Keratinocyte (primary cell): Measurements from ENCODE around the gene VAMP1.

Experiments used
- EZH2 ChIP-seq: IDR thresholded peaks from one replicate; pipeline ENCODE4 v1.6.1; 2012; ENCODE audit warnings: inconsistent platforms, mild to moderate bottlenecking, low read length, moderate library complexity
- TF ChIP-seq, protein P1 (sequence below), 3 experiments: IDR thresholded peaks in 1 of 3; conservative IDR thresholded peaks in 1 of 3; optimal IDR thresholded peaks in 1 of 3; 2 replicates in 2 of 3; 3 replicates in 1 of 3; pipeline versions ENCODE3 to v1.5.1; 2011; ENCODE audit warnings: low read length in 3 of 3, mild to moderate bottlenecking in 3 of 3, moderate library complexity in 2 of 3, control low read depth in 1 of 3, inconsistent platforms in 1 of 3; ENCODE audit not compliant: insufficient read depth in 2 of 3; ENCODE audit errors: extremely low read depth in 1 of 3

DNA sequence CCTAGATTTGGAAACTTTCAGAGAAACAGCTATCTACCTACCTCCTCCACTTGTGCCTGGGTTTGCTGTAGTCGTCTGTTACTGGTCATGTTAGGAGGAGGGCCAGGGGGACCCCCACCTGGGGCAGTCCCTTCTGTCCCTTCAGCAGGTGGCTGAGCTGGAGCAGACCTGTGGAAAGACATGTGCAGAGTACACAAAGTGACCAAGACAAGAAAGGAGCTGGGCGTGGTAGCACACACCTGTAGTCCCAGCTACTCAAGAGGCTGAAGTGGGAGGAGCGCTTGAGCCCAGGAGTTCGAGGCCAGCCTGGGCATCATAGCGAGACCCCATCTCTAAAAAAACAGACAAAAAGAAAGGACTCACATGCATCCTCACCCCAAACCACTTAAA lies 4.3 kb downstream of the VAMP1 start:
- TF ChIP-seq, protein P1, sequence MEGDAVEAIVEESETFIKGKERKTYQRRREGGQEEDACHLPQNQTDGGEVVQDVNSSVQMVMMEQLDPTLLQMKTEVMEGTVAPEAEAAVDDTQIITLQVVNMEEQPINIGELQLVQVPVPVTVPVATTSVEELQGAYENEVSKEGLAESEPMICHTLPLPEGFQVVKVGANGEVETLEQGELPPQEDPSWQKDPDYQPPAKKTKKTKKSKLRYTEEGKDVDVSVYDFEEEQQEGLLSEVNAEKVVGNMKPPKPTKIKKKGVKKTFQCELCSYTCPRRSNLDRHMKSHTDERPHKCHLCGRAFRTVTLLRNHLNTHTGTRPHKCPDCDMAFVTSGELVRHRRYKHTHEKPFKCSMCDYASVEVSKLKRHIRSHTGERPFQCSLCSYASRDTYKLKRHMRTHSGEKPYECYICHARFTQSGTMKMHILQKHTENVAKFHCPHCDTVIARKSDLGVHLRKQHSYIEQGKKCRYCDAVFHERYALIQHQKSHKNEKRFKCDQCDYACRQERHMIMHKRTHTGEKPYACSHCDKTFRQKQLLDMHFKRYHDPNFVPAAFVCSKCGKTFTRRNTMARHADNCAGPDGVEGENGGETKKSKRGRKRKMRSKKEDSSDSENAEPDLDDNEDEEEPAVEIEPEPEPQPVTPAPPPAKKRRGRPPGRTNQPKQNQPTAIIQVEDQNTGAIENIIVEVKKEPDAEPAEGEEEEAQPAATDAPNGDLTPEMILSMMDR (optimal IDR thresholded peaks at IDR 0.05 in 1 of 3, IDR thresholded peaks at IDR 0.05 in 1 of 3, conservative IDR thresholded peaks at IDR 0.05 in 1 of 3; ENCODE audit: extremely low read depth in 1 of 3, insufficient read depth in 2 of 3, low read length in 3 of 3), result no peak
- TF ChIP-seq EZH2, result no peak
